GM21526 (cell line): Measurements from ENCODE around the gene SLC46A1.
A peak's percentile ranks its signal among the peaks of the same experiment; 100 is the strongest.

ENCODE experiments used
- ATAC-seq: cut with Tn5 transposase; IDR thresholded peaks from one replicate; pipeline ENCODE4 v1.9.1; 2021; ENCODE audit warnings: moderate library complexity; ENCODE audit not compliant: unreplicated experiment, low FRiP score

The SLC46A1 gene

DNA sequence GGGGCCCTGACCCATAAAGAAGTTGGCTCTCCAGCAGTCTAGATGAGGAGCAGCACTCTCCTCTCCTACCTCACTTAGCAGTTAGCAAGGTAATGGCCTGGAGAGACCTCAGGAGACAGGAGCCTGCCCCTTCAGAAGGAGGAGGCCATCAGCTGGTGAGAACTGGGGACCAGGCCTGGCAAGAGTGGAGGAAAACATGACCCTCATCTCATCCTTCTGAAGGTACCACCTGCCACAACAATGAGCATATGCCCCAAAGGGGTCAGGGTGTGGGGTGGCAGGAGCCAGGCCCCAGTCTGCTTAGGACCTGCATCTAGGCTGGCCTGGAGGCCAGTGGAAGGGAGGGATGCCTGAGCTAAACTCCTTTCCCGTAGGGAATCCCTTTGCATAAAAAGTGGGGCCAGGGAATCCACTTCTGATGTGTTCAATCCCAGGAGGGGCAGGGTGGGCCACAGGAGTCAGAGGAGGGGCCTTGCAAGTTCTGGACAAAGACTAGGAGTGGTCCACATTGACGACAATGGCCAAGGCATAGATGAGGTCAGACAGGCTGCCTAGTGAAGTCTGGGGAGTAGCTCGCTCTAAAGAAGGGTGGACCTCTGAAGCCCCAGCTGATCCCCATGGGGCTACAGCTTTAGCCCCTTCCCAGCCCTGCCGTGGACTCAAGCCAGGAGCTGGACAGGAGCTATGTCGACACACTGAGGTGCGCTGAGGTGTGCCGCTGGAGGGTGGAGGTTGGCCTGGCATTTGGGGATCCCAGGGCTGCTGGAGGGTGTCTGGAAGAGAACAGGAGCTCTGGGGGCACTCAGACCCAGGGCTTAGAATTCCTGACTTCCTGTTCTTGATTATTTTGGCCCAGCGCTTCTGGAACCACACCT lies 42.0 kb downstream of the SLC46A1 start:
- ATAC-seq = no peak

DNA sequence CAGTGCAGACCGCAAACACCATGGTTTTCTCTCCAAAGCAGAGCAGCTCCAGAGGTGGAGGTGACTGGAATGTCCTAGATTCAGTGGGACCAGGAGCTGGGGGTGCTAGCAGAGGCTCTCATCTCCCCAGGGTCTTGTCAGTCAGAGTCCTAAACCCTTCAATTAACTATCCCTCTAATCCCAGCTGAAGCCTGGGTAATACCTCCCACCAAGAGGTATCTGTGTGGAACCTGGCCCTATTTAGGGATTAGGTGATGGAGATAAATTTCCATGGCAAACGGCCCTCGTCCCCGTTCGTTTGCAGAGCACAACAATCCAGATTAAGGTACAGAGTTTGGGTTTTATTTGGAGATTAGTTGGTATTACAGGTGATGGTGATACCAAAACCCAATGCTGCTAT lies 42.8 kb downstream of the SLC46A1 start:
- no peak for ATAC-seq

- ATAC-seq = no peak
Observed at GRCh38 chr17:28357901-28358197, 48.2 kb downstream of the SLC46A1 start.

DNA sequence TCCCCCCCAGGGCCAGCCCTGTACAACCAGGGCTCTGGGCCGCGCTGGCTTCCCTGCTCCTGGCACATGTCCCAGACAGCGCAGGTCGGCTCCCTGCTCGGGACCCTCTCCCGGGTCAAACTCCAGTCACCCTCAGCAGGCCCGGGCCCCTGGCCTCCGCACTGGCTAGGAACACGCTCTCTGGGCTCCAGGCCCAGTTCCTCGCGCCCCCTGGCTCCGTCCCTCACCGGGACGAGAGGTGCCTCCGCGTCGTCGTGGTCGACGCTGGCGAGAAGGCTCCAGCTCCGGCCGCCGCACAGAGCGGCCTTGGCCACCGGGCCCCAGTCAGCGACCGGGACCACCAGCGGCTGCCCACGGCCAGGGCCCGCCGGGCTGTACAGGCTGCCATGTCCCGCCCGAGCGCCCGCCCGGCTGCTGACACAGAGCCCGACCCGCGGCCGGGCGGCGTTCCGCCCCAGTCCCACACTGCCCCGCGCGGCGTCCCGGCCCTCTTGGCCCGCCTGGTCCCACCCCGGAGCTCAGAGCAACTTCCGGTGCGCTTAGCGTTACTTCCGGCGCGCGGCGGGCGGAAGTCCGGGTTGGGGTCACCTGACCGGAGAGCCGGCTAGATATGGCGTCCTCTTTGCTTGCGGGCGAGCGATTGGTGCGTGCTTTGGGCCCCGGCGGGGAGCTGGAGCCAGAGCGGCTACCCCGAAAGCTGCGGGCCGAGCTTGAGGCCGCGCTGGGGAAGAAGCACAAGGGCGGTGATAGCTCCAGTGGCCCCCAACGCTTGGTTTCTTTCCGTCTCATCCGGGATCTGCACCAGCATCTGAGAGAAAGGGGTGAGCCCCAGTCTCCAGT lies 48.7 kb downstream of the SLC46A1 start, which contains the start of gene POLDIP2:
POLDIP2 (minus strand) TSS at position 467 of the 840 bp plus-strand sequence; CDS start at position 388, 79 bp downstream.
- peak; percentile 85 for ATAC-seq

GRCh38 chr17:28350271-28350670 lies 55.7 kb downstream of the SLC46A1 start:
- ATAC-seq = no peak

DNA sequence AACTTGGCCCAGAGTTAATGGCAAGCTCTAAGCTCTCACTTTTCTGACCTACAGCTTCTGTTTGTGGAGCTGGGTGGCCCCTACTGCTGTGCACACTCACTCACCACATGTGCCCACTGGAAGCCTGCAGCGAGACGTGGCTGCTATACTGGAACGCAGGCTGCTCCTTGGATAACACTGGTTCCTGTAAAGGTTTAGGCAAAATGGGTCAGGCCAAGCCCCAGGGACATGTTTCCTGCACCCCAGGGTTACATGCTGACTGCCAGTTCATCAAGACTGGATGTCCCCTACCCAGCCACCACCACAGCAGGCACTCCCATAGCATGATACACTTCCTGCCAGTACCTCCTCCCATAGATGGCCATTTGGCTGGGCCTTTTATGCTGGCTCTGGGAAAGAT lies 57.0 kb downstream of the SLC46A1 start:
- no peak for ATAC-seq

DNA sequence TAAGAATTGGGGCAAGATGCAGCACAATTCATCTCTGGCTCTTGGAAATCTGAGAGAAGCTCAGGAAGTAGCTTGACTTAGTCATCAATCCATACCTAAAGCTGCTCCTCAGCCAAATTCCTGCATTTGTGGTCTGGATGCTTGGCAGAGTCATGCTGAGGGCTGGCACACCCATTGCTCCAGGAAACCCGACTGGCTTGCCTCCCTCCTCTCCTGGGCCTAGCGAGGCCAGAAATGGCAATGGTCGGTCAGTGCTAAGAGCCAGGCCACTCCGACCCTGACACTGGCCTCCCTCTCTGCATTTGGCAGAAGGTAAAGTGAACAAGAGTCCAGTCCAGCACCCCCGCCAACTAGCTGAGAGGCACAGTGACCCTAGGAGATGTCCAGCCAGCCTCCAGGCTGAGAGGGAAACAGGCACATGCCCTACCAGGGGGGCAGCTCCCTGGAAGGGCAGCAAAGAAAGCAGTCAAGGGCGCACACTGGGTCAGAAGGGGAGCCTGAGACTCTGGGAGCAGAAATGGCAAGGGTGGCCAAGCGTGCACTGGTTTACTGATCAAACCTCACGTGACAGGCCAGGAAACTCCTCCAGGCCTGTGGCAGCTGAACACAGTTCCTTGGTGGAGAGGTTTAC lies 58.6 kb downstream of the SLC46A1 start:
- ATAC-seq = no peak

DNA sequence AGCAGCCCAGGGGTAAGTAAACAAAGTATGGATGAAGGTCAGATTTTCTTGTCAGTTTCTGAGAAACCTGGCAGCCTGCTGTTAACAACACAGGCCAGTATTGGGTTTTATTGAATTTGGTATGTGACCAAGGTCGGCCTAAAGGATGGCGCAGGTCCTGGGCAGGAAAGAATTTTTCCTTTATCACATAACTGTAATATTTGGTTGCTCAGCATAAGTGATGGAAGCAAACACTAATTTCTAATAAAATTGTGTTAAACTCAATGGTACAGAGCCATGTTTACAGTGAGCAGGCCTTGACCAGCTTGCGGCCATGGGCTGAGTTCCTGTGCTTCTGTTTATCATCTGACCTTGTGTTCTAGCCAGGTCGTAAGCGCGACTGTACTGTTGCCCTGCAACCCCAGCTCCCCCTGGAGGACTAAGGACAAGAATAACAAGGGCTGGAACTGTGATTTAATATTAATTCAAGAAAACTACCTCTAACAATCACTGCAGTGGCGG lies 59.2 kb downstream of the SLC46A1 start:
- no peak for ATAC-seq

DNA sequence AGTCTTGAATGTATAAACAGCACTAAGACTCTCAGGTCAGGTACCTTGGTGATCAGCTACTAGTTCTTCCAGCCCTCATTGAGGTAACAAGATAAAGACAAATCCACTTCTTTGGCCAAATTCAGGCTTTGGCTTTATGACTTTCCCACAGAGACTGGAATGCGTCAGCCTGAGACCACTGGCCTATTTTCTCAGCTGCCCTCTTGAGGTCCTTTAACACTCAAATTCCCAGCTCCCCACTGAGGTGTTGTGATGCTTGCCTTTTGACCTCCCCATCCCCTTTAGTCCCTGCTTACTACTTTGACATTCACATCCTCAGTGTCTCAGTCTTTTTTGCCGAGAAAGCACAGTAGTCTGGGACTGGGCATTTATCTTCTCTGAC lies 59.8 kb downstream of the SLC46A1 start:
- ATAC-seq = no peak

DNA sequence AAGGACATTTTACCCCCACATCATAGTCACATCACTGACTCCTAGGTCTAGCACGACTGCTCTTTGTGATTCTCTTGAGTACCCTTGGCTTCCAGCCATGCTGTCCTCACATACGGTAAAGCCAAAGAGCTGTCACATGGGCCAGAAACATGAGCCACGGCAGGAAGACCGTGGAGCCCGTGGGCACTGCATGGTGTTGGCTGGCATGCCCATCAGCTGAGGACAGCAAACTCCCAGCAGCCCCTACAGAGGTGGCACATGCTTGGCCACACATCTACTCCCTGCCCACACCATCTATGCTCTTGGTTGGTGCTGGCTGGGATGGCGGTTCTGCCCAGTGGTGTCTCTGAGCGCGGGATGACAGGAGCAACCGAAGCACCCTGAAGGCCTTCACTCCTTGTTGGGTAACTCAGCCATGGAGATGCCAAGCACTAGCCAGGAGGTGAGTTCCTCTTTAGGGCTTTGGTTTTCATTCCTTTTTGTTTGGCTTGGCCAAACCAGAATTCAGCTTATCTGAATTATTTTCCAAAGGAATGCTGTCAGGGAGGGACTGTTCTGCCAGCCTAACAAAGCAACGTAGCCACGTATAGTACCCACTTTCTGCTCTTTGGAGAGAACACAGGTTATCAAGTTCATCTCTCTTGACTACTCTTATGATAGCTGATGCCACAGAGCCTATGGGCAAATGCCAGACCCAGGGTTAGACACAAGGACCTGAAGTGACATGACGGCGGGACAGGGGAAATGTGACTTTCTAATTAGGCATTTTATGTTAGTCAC lies 60.4 kb downstream of the SLC46A1 start:
- ATAC-seq = no peak
